HFF-Myc (cell line): Measurements from ENCODE around the gene LUC7L2.

Experiments
- DNase-seq: peaks from one replicate; pipeline ENCODE4 v3.0.0-alpha.2; 2011; ENCODE audit warnings: low read depth; ENCODE audit errors: extremely low read depth
- H3K4me3 ChIP-seq: replicated peaks from 2 replicates; pipeline ENCODE4 v1.5.1; 2011; ENCODE audit warnings: low read depth, mild to moderate bottlenecking, control low read depth, low read length
- TF ChIP-seq, protein P1 (sequence below): IDR thresholded peaks from 2 replicates; pipeline ENCODE4 v1.5.1; 2012; ENCODE audit warnings: mild to moderate bottlenecking, low read depth, low read length, control low read depth; ENCODE audit errors: missing control alignments

Gene LUC7L2

GRCh38 chr7:139365336-139365735 lies 5.6 kb downstream of the LUC7L2 start:
- no peak overlapping the region for H3K4me3 ChIP-seq
- TF ChIP-seq, protein P1, sequence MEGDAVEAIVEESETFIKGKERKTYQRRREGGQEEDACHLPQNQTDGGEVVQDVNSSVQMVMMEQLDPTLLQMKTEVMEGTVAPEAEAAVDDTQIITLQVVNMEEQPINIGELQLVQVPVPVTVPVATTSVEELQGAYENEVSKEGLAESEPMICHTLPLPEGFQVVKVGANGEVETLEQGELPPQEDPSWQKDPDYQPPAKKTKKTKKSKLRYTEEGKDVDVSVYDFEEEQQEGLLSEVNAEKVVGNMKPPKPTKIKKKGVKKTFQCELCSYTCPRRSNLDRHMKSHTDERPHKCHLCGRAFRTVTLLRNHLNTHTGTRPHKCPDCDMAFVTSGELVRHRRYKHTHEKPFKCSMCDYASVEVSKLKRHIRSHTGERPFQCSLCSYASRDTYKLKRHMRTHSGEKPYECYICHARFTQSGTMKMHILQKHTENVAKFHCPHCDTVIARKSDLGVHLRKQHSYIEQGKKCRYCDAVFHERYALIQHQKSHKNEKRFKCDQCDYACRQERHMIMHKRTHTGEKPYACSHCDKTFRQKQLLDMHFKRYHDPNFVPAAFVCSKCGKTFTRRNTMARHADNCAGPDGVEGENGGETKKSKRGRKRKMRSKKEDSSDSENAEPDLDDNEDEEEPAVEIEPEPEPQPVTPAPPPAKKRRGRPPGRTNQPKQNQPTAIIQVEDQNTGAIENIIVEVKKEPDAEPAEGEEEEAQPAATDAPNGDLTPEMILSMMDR, result no peak
- DNase-seq, result no peak

DNA sequence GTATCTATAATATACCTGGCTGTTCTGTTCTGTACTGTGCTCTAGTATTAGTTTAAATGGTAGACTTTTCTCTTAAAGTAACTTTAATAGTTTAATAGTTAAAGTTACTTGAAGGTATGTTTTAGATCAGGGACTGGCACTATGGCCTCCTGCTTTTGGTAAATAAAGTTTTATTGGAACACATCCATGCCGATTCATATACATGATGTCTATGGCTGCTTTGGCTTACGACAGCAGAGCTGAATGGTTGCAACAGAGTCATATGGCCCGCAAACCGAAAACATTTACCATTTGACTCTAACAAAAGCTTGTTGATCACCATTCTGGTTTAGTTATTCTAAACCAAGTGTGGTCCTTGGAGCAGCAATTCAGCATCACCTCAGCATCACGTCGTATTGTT lies 6.7 kb downstream of the LUC7L2 start:
- no peak overlapping the region for H3K4me3 ChIP-seq
- DNase-seq, result no peak
- TF ChIP-seq, protein P1, result no peak

DNA sequence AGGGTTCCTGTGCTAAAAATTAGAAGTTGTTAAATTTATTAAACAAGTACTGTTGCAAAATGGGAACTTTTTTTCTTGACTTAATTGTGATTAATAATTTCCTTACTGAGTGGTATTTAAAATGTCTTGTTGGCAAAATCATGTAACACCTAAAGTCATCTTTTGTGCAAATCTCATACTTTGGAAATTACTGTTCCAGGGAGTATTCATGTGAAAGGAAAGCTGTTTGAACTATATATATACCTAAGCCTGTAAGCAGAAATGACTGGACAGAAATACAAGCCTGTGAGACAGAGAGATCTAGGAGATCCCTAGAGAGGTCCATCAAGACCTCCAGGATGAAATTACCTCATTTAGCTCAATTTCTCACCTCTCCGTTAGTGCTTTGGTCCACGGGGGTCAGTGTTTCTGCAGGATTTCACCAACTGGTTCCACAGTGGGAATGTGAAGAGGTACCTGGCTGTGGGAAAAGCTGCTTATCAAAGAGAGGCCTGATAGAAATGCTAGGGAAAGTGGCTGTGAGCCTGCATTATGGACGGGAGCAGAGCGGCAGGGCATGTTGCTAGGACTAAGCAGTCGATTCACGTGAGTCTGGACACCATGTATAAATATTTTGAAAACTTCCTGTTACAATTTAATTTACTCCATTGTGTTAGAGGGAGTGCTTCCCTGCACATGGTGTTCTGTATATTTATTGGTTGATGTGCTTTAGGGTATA lies 7.9 kb downstream of the LUC7L2 start:
- TF ChIP-seq, protein P1, result no peak
- no peak for DNase-seq
- no peak overlapping the region for H3K4me3 ChIP-seq

- H3K4me3 ChIP-seq, result no peak overlapping the region
- TF ChIP-seq, protein P1, result no peak
These were observed 10.7 kb downstream of the LUC7L2 start for GRCh38 chr7:139370301-139370942.

GRCh38 chr7:139370943-139371313 lies 11.2 kb downstream of the LUC7L2 start:
- no peak for DNase-seq
- no peak overlapping the region for H3K4me3 ChIP-seq
- TF ChIP-seq, protein P1, result no peak

More at GRCh38 chr7:139370301-139370942, 10.7 kb downstream of the LUC7L2 start:
- DNase-seq, result no peak

DNA sequence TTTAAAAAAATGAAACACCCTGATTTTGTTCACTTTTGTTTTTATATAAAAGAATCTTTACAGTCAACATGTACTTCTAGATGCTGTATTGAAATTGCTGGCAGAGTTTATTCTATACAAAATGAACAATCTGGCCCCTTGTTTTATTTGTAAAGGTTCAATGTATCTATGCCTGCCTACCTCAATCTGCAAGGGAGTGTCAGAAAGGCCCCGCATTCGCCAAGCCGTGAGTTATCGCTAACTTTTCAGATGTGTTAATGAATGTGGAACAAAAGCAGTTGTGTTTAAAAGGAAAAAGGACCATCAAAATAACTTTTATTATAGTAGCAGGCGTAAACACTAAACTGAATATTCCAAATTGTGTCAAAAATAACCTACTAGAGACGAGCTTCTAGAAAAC lies 14.6 kb downstream of the LUC7L2 start:
- no peak for DNase-seq
- TF ChIP-seq, protein P1, result no peak
- no peak overlapping the region for H3K4me3 ChIP-seq
